ENCODE data around the gene PHOX2A.

PHOX2A gene

DNA sequence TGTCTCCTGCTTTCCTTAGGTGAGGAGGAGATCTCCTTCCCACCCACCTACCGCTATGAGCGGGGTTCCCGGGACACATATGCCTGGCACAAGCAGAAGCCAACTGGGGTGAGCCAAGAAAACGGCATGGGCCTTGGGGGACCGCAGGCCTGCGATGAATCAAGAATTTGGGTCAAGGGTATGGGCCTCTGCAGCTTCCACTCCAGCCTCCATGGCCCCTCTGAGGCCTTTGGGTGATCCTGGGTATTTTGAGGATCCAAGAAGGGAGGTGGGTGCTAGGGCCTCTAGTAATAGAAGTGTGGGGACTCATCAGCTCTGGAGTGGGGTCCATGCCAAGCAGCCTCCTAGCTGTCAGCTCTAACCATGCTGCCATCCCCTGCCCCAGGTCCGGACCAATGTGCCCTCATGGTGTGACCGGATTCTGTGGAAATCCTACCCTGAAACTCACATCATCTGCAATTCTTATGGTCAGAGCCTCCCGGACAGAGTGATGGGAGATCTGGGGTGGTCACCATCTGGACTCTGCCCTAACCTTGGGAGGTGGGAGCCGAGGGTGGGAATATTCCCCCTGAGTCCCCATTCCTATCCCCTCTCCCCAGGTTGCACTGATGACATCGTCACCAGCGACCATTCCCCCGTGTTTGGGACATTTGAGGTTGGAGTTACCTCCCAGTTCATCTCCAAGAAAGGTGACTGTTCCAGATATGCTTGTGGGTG, 10.8 kb downstream of the PHOX2A start:
- DNase-seq (ENCODE audit: low read depth), result no peak

DNA sequence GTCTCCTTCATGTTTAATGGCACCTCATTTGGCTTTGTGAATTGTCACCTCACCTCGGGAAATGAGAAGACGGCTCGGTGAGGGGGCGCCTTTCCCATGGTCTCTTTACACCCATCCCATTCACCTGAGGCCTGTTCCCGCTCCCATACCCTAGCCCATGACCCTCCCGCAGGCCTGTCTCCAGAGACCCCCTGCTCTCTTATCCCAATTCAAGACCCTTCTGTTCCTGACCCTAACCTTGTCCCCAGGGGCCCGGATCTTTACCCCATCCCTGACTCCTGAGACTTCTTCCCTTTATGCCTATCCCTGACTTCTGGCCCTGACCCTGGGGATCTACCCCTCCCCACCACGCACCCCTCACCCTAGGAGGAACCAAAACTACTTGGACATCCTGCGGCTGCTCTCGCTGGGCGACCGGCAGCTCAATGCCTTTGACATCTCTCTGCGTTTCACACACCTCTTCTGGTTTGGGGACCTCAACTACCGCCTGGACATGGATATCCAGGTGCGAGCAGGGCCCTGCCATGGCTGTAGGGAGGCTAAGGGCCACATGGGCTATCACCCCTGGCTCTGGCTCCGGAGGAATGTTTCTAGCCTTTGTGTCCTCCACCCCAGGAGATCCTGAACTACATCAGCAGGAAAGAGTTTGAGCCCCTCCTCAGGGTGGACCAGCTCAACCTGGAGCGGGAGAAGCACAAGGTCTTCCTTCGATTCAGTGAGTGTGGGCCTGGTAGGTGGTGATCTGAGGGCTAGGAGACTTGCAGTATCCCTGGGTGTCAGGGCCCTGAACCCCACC, 11.5 kb downstream of the PHOX2A start:
- no peak for DNase-seq (ENCODE audit: low read depth)

DNA sequence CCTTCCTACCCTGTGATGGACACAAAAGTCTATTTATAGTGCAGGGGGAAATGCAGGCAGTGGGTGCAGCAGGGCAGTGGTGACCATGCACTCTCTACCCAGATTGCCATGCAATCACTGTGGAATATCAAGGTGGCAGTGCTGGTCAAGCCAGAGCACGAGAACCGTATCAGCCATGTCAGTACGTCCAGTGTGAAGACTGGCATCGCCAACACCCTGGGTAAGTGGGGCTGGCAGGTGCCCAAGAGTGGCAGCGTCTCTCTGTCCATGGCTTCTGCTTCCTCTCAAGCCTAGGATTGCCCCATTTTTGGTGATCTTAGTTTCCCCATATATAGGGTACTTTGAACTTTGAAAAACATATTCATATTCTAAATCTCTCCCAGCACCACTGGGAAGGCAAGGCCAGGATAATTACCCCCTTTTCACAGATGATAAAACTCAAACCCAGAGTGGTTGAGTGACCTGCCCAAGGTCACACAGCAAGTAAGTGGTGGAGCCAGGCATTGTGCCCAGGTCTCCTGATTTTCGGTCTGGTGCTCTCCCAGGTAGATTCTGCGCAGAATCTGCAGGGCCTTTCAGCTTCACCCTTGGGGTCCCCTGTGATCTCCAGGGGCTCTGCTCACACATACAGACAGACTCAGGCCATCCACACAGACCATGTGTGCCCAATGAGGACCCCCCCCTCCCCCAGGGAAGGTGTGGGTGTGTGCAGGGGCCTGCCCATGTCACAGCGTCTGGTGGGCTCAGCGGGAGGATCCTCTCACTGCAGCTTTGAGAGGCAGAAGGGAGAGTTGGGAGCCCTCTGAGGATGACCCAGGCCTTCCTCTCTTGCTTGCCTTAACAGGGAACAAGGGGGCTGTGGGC, 12.3 kb downstream of the PHOX2A start:
- DNase-seq (ENCODE audit: low read depth), result no peak

GRCh38 chr11:72230764-72231365, 13.1 kb downstream of the PHOX2A start:
- DNase-seq (ENCODE audit: low read depth), result no peak

DNA sequence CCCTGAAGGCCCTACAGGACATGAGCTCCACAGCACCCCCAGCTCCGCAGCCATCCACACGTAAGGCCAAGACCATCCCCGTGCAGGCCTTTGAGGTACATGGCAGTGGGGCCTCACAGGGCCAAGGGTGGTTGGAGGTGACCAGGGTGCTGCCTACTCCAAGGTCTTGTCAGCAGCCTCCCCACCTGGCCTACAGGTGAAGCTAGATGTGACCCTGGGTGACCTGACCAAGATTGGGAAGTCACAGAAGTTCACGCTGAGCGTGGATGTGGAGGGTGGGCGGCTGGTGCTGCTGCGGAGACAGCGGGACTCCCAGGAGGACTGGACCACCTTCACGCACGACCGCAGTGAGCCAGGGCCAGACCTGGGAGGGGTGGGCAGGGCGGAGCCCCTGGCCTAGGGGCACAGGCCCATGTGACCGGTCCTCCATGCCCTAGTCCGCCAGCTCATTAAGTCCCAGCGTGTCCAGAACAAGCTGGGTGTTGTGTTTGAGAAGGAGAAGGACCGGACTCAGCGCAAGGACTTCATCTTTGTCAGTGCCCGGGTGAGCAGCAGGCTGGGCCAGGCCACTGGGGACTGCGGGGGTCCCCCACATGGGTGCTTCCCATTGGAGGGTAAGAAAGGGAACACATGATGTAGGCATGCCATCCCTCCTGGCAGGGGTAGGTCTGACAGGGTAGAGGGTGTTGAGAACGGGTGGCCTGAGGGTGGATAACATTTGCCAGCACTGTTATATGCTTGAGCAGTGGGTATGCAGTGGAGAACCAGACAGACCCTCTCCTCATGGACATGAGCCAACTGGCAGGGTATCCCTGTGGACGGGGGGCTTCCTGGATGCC, 13.8 kb downstream of the PHOX2A start:
- DNase-seq (ENCODE audit: low read depth), result no peak

GRCh38 chr11:72229336-72229924, 14.5 kb downstream of the PHOX2A start:
- DNase-seq (ENCODE audit: low read depth), result no peak

GRCh38 chr11:72228844-72229231, 15.1 kb downstream of the PHOX2A start:
- DNase-seq (ENCODE audit: low read depth), result no peak

- DNase-seq (ENCODE audit: low read depth), result no peak
Measured at GRCh38 chr11:72228229-72228843, 15.6 kb downstream of the PHOX2A start.

DNA sequence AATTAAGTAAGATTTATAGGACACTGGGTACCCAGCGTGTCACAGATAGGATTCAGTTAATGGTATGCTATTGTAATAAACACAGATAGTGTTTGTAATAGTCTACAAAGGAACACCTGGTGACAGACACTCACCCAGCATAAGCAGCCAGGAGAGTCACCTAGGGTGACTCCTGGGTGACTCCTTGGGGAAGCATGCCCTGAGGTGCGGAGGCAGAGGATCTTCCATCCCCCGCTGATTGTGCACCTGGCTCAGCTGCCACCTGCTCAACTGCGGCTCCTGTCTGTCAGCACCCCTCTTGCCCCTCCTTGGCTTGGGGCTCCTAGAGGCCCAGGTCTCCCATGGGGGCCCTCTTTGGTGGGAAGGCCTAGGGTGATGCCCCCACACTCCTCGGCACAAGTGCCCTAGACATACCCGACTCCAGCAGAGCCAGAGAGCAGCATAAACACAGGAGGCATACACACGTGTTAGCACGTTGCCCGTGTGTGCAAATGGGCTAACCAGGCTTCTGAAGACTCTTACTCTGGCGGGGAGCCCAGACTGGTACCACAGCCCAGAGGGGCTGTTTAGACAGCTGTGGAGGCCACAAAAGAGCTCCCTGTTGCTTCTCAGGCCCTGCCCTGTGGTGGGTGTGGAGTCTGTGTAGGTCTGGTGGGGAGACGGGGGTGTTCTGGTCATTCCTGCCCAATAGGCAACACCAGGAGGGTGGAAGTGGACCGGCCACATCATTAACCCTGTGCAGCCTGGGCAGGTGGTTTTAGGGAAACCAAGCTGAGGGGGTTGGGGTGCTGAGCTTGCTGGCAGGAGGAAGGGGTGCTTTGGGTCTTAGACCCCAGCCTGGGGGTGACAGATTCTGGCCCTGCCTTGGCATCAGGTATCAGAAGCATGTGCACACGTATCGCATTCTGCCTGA, 16.4 kb downstream of the PHOX2A start:
- no peak for DNase-seq (ENCODE audit: low read depth)

DNA sequence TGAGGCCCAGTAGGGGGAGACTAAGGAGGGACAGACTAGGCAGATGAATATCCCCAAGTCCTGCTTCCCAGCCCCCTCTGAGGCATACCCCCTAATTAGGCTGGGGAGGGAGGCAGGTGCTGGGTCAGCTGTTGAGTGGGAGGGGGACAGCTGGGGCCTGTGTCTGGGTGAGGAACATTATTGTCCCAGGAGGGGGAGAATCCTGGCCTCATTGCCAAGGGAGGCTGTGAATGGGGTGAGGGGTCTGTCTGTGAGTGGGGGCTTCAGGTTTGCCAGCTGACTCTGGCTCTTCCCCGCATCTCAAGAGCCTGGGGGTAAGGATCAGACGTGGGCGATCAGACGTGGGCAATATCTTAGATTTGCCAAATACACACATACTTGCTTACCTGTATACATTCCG, 17.3 kb downstream of the PHOX2A start:
- DNase-seq (ENCODE audit: low read depth), result no peak

GRCh38 chr11:72225411-72225951, 18.5 kb downstream of the PHOX2A start:
- no peak for DNase-seq (ENCODE audit: low read depth)

DNA sequence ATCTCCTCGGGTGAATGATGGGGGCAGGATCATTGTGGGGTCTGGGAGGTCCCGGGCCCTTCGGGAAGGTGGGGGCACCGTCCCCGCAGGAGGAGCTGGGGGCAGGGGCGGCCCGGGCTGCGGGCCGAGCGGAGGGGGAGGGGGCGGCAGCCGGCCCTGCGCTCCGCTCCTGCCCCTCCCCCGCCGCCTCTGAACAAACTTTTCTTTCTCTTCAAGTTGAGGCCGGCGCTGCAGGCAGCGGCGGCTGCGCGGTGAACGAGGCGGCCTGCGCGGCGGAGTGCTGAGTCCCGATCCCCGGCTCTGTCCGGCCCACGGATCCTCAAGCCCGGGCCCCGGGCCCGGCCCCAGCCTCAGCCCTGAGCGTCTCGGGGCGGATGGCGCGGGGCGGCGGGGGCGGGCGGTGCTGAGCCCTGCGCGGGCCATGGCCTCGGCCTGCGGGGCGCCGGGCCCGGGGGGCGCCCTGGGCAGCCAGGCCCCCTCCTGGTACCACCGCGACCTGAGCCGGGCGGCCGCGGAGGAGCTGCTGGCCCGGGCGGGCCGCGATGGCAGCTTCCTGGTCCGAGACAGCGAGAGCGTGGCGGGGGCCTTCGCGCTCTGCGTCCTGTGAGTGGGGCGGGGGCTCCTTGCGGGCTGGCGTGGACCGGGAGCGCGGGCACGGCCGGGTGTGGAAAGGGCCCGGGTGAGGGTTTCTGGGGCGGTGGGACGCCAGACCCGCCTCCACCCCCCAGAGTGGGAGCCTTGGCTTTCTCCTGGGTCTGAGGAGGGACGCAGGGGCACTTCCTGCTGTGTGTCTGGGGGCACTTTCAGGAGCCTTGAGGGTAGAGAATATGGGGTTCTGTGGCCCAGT, 19.2 kb downstream of the PHOX2A start, which contains the start of gene INPPL1:
Gene INPPL1 (plus strand): TSS at position 204 of the 847 bp plus-strand sequence. CDS start 218 bp downstream, at position 422.
- no peak for DNase-seq (ENCODE audit: low read depth)

DNA sequence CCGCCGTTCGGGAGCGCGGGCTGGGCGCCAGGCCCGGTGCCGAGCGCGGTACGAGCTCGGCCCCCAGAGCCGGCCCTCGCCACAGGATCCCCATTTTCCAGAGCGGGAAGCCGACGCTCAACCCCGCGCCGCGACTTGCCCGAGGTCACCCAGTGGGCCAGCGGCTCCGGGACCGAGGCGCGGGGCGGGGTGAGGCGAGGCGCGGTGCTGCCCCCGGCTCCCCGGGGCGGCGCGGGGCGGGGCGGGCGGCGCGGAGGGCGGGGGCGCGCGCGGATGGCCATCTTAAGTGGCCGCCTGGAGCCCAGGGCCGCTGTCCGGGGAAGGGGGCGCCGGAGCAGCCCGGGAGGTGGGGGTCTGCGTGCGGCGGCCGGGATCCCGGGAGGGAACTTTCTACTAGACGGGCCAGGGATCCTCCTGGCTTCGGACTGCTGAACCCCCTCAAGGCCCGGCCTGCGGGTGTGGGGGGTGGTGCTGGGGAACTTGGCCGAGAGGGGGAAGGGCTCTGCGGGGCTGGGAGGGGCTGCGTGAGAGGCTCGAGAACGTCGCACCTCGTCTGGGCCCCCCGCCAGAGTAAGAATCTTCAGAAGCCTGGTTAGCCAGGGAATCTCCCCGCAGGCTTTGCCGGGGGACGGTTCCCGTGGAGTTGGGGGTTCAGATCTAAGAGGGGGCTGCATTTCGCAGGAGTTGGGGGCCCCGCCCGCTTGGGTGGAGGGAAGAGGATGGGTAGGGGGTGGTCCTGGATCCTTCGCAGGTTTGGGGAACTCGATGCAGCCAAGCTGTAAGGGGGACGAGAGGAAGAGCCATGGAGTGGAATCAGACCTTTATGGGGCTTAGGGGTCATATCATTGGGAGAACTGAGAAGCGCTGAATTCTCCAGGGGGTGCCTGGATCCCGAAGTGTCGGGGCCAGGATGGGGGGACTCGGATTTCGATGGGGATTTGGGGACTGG, 20.1 kb downstream of the PHOX2A start:
- DNase-seq (ENCODE audit: low read depth), result peak; percentile 30

DNA sequence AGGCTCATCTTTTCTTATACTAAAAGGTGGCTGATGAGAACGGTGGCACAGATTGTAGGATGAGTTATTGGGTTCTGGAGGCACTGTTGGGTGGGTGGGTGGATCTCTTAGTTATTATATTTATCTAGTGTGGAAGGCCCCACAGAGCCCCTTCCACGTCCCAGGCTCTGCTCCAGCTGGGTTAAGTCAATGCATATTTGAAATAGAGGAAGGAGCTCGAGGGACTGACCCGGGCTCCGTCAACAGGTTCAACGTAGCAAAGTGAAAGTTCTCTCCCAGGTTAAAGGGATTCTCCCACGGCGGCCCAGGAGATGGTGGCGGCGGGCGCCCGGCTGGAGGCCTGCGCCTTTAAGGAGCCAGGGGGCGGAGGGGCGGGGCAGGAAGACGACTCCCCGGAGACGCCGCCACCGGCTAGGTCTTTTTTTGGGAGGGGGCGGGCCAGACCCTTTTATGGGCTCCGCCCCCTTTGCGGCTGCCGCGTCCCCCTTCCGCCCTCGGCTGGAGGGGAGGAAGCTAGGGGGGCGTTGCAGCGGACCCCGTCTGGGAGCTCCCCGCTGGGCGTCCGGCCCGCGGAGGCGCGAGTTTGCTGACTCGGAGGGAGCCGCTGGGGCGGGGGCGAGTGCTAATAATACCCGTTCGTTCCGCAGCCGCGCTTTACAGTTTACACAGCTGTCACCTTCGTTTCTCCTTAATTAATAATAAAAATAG, 20.9 kb downstream of the PHOX2A start:
- peak; percentile 93 for DNase-seq (ENCODE audit: low read depth)

GRCh38 chr11:72222106-72222891, 21.7 kb downstream of the PHOX2A start:
- DNase-seq (ENCODE audit: low read depth), result no peak
